ENCODE results near the gene ZNF648.
A peak's percentile ranks its signal among the peaks of the same experiment; 100 is the strongest.
"Not testable (repeated sequence)": the region's sequence is repeated elsewhere in the genome, so short reads cannot be mapped to it uniquely, and the experiment has no call there.

The ZNF648 gene

GRCh38 chr1:182029379-182030331 is 31.9 kb downstream of the ZNF648 start:
- peak; percentile 95 to 96 for DNase-seq (ENCODE audit: low read depth in 2 of 2)

- no peak for DNase-seq (ENCODE audit: low read depth in 2 of 2)
These were observed 32.5 kb downstream of the ZNF648 start for GRCh38 chr1:182029002-182029378.

GRCh38 chr1:182015360-182015759 is 46.2 kb downstream of the ZNF648 start:
- DNase-seq (ENCODE audit: low read depth in 2 of 2): no peak

- not testable (repeated sequence) for DNase-seq (ENCODE audit: low read depth in 2 of 2)
These were observed 50.6 kb downstream of the ZNF648 start for GRCh38 chr1:182010800-182011370.

- DNase-seq (ENCODE audit: low read depth in 2 of 2): not testable (repeated sequence)
These were observed 56.1 kb downstream of the ZNF648 start for GRCh38 chr1:182005398-182005797.

GRCh38 chr1:182004601-182005000 is 56.9 kb downstream of the ZNF648 start:
- no peak for DNase-seq (ENCODE audit: low read depth in 2 of 2)

Measured in activated CD4-positive, alpha-beta T cell treated with anti-CD3 and anti-CD28 coated beads for 24 hours (primary cell).